NCI-H774 (cell line): ENCODE results near the gene AMACR.
"Not testable (repeated sequence)": the region's sequence is repeated elsewhere in the genome, so short reads cannot be mapped to it uniquely, and the experiment has no call there.

Experiments
- DNase-seq: peaks from one replicate; lab custom pipeline; 2025; lab: John Stamatoyannopoulos, UW

The AMACR gene

GRCh38 chr5:33968211-33969005, 39.4 kb downstream of the AMACR start:
- DNase-seq = peak; percentile 11

GRCh38 chr5:33966805-33967204, 41.0 kb downstream of the AMACR start:
- no peak for DNase-seq

- no peak for DNase-seq
These were observed 43.6 kb downstream of the AMACR start for GRCh38 chr5:33964132-33964700.

GRCh38 chr5:33958176-33958575, 49.7 kb downstream of the AMACR start:
- no peak for DNase-seq

GRCh38 chr5:33957577-33958150, 50.2 kb downstream of the AMACR start:
- no peak for DNase-seq

GRCh38 chr5:33952175-33952574, 55.7 kb downstream of the AMACR start:
- DNase-seq = not testable (repeated sequence)

- peak; percentile 71 for DNase-seq
These were observed 63.2 kb downstream of the AMACR start for GRCh38 chr5:33944543-33945132.

- DNase-seq = no peak
These were observed 66.8 kb downstream of the AMACR start for GRCh38 chr5:33941090-33941489.

GRCh38 chr5:33939556-33940262, 68.1 kb downstream of the AMACR start:
- no peak for DNase-seq

GRCh38 chr5:33938881-33939280, 69.0 kb downstream of the AMACR start:
- DNase-seq = no peak

GRCh38 chr5:33938507-33938796, 69.4 kb downstream of the AMACR start:
- DNase-seq = no peak

- no peak for DNase-seq
These were observed 69.9 kb downstream of the AMACR start for GRCh38 chr5:33937707-33938506.

GRCh38 chr5:33937017-33937706, 70.7 kb downstream of the AMACR start:
- no peak for DNase-seq

GRCh38 chr5:33936381-33937016, 71.4 kb downstream of the AMACR start, which contains the start of gene RXFP3:
TSS of gene RXFP3 (plus strand) at chr5:33936386. CDS start at chr5:33936741, 355 bp downstream.
- DNase-seq = peak; percentile 44
